K562 (cell line): ENCODE data around the gene TREM1. TPM values are rescaled to one million over a fixed set of nuclear protein-coding genes. Genes with fewer than 3 reads are reported as not detected.

ENCODE experiments used
- C11orf30 ChIP-seq: fragments of 450-650 bp; IDR thresholded peaks from 2 replicates; pipeline ENCODE4 v1.6.1; 2016; ENCODE audit warnings: low read depth, mild to moderate bottlenecking
- CTBP1 ChIP-seq: fragments of 450-650 bp; IDR thresholded peaks from 2 replicates; pipeline ENCODE4 v1.6.1; 2016; ENCODE audit warnings: borderline replicate concordance
- E2F3 ChIP-seq: fragments of 250-450 bp; sonication (Bioruptor Pico); IDR thresholded peaks from 2 replicates; pipeline ENCODE4 v1.4.0; 2020; ENCODE audit warnings: mild to moderate bottlenecking
- ETV1 ChIP-seq: fragments of 450-650 bp; conservative IDR thresholded peaks from 2 replicates; pipeline ENCODE4 v1.6.1; 2016; ENCODE audit warnings: missing genetic modification characterization, control low read depth, low read depth, missing compliant biosample characterization
- GATA2 ChIP-seq: sonication (generic); formaldehyde crosslinking; IDR thresholded peaks from 2 replicates; pipeline ENCODE4 v1.4.0; 2020; ENCODE audit warnings: mild to moderate bottlenecking, missing genetic modification reagents
- HCFC1 ChIP-seq: IDR thresholded peaks from 2 replicates; pipeline ENCODE4 v1.6.1; 2012; ENCODE audit warnings: low read depth, low read length, improper control_type of control experiment
- HNRNPL ChIP-seq: fragments of 200-400 bp; formaldehyde crosslinking; IDR thresholded peaks from 2 replicates; pipeline ENCODE4 v1.6.1; 2017; ENCODE audit warnings: low read depth, mild to moderate bottlenecking, low read length
- MAFF ChIP-seq: IDR thresholded peaks from 2 replicates; pipeline ENCODE4 v1.6.1; 2012; ENCODE audit warnings: low read length, improper control_type of control experiment
- MAFG ChIP-seq: fragments of 450-650 bp; conservative IDR thresholded peaks from 2 replicates; pipeline ENCODE4 v1.6.1; 2016; ENCODE audit warnings: missing genetic modification characterization, missing compliant biosample characterization
- MAFK ChIP-seq: IDR thresholded peaks from 2 replicates; pipeline ENCODE4 v1.6.1; 2011; ENCODE audit warnings: low read length, improper control_type of control experiment
- MTF1 ChIP-seq: fragments of 250-450 bp; sonication (Bioruptor Pico); IDR thresholded peaks from 2 replicates; pipeline ENCODE4 v1.9.0; 2021; ENCODE audit warnings: moderate library complexity, mild to moderate bottlenecking, inconsistent platforms, borderline replicate concordance
- RUNX1 ChIP-seq: sonication (generic); IDR thresholded peaks from 2 replicates; pipeline ENCODE4 v1.6.1; 2016; ENCODE audit warnings: antibody characterized with exemption, low read depth
- WHSC1 ChIP-seq: IDR thresholded peaks from one replicate; pipeline ENCODE4 v1.6.1; 2012; ENCODE audit warnings: low read length, control low read depth, inconsistent platforms
- ZNF134 ChIP-seq: fragments of 250-450 bp; sonication (Bioruptor Pico); conservative IDR thresholded peaks from 2 replicates; pipeline ENCODE4 v1.4.0; 2020
- polyA plus RNA-seq, 8 experiments: library from polyadenylated mRNA; depleted of rRNA in 4 of 8; stranded (reverse) in 5 of 8; unstranded in 3 of 8; fragments of >200 nt; fragmentation: Nextera tagmentation in 2 of 8; fragmentation: Illumina TruSeq in 1 of 8; extraction: Ambion mirVana in 2 of 8; extraction: Trizol in 1 of 8; gene quantifications; 2 replicates each; pipeline versions ENCODE4 v1.2.1 to v1.2.3, GENCODE V29; 2011 to 2014; ENCODE audit warnings: inconsistent platforms in 1 of 8, missing spikeins in 1 of 8
- total RNA-seq, 7 experiments: library from RNA; depleted of rRNA in 6 of 7; stranded (reverse); fragments of >200 nt in 6 of 7; fragmentation: Illumina TruSeq in 2 of 7; extraction: Trizol in 2 of 7; gene quantifications; 2 replicates each; pipeline versions ENCODE4 v1.2.1 to v1.2.3, GENCODE V29; 2011 to 2021; ENCODE audit warnings: low replicate concordance in 1 of 7
- TF ChIP-seq, protein P1 (sequence below), 3 experiments: fragments of 200-800 bp in 1 of 3; sonication (Bioruptor generic) in 1 of 3; sonication (generic) in 1 of 3; formaldehyde crosslinking in 1 of 3; IDR thresholded peaks; 2 replicates each; pipeline versions ENCODE4 v1.6.1 to v1.8.0; 2016 to 2022; ENCODE audit warnings: mild to moderate bottlenecking in 2 of 3, missing compliant biosample characterization in 2 of 3, missing genetic modification characterization in 2 of 3, missing genetic modification reagents in 1 of 3
- TF ChIP-seq, protein P2 (sequence below), 2 experiments: fragments of 450-650 bp; formaldehyde crosslinking in 1 of 2; IDR thresholded peaks; 2 replicates each; pipeline versions ENCODE4 v1.4.0 to v1.6.1; 2014 to 2020; ENCODE audit warnings: mild to moderate bottlenecking in 2 of 2, borderline replicate concordance in 1 of 2, low read depth in 1 of 2
- TF ChIP-seq, protein P3 (sequence below), 2 experiments: IDR thresholded peaks in 1 of 2; conservative IDR thresholded peaks in 1 of 2; 2 replicates each; pipeline ENCODE4 v1.6.1; 2016; ENCODE audit warnings: low read depth in 2 of 2, mild to moderate bottlenecking in 1 of 2, missing compliant biosample characterization in 1 of 2, missing genetic modification characterization in 1 of 2, moderate library complexity in 1 of 2

TREM1 gene
- total and polyA plus RNA-seq, 9 of the 15 experiments (the other 6 are each of a cell fraction or from before 2014, with no cell fraction given): not detected

DNA sequence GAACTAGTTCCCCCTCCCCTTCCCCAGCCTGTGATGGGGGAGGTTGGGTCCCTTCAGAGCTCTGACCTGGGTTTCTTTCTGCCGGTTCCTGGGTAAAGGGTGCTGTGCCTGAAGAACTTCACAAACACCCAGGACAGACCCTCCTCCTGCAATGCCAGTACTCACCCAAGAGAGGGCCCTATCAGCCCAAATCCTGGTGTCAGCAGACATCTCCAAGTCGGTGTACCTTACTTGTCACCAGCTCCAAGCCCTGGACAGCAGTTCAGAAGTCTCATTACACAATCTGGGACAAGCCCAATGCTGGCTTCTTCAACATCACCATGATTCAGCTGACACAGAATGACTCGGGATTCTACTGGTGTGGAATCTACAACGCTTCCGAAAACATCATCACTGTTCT is 57.9 kb downstream of the TREM1 start (continued):
- TF ChIP-seq, protein P1, sequence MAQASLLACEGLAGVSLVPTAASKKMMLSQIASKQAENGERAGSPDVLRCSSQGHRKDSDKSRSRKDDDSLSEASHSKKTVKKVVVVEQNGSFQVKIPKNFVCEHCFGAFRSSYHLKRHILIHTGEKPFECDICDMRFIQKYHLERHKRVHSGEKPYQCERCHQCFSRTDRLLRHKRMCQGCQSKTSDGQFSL (CRISPR knock-in tag; IDR thresholded peaks at IDR 0.05): no peak
- TF ChIP-seq, protein P1 (tag; IDR thresholded peaks at IDR 0.05): no peak
- TF ChIP-seq MAFF: peak; percentile 34; the same call in 1 of the 2 replicates
- TF ChIP-seq MTF1 (CRISPR knock-in tag): no peak
- TF ChIP-seq, protein P2, sequence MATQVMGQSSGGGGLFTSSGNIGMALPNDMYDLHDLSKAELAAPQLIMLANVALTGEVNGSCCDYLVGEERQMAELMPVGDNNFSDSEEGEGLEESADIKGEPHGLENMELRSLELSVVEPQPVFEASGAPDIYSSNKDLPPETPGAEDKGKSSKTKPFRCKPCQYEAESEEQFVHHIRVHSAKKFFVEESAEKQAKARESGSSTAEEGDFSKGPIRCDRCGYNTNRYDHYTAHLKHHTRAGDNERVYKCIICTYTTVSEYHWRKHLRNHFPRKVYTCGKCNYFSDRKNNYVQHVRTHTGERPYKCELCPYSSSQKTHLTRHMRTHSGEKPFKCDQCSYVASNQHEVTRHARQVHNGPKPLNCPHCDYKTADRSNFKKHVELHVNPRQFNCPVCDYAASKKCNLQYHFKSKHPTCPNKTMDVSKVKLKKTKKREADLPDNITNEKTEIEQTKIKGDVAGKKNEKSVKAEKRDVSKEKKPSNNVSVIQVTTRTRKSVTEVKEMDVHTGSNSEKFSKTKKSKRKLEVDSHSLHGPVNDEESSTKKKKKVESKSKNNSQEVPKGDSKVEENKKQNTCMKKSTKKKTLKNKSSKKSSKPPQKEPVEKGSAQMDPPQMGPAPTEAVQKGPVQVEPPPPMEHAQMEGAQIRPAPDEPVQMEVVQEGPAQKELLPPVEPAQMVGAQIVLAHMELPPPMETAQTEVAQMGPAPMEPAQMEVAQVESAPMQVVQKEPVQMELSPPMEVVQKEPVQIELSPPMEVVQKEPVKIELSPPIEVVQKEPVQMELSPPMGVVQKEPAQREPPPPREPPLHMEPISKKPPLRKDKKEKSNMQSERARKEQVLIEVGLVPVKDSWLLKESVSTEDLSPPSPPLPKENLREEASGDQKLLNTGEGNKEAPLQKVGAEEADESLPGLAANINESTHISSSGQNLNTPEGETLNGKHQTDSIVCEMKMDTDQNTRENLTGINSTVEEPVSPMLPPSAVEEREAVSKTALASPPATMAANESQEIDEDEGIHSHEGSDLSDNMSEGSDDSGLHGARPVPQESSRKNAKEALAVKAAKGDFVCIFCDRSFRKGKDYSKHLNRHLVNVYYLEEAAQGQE (IDR thresholded peaks at IDR 0.05; ENCODE audit: borderline replicate concordance): 0 out of 2 replicates have a peak, but pooled peaks have one; percentile 20
- TF ChIP-seq, protein P2 (CRISPR knock-in tag; IDR thresholded peaks at IDR 0.05; ENCODE audit: low read depth): no peak
- no peak for TF ChIP-seq ZNF134 (CRISPR knock-in tag)
- TF ChIP-seq MAFK: peak; percentile 65; the same call in 1 of the 2 replicates
- no peak for TF ChIP-seq GATA2 (CRISPR knock-in tag)
- peak; percentile 16; the same call in 1 of the 2 replicates for TF ChIP-seq CTBP1
- no peak for TF ChIP-seq ETV1 (tag)
- no peak for TF ChIP-seq HNRNPL
- no peak for TF ChIP-seq E2F3 (CRISPR knock-in tag)
- TF ChIP-seq MAFG: peak; percentile 91
- TF ChIP-seq, protein P3, sequence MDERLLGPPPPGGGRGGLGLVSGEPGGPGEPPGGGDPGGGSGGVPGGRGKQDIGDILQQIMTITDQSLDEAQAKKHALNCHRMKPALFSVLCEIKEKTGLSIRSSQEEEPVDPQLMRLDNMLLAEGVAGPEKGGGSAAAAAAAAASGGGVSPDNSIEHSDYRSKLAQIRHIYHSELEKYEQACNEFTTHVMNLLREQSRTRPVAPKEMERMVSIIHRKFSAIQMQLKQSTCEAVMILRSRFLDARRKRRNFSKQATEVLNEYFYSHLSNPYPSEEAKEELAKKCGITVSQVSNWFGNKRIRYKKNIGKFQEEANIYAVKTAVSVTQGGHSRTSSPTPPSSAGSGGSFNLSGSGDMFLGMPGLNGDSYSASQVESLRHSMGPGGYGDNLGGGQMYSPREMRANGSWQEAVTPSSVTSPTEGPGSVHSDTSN (CRISPR knock-in tag; IDR thresholded peaks at IDR 0.05; ENCODE audit: low read depth): no peak
- TF ChIP-seq, protein P3 (tag; conservative IDR thresholded peaks at IDR 0.05; ENCODE audit: low read depth): 0 out of 2 replicates have a peak, but pooled peaks have one; percentile 38
- no peak for TF ChIP-seq RUNX1
- peak; percentile 84 for TF ChIP-seq C11orf30
- TF ChIP-seq HCFC1: no peak
- TF ChIP-seq WHSC1: no peak
